Measurements from ENCODE around the gene TMEM141.

The TMEM141 gene

DNA sequence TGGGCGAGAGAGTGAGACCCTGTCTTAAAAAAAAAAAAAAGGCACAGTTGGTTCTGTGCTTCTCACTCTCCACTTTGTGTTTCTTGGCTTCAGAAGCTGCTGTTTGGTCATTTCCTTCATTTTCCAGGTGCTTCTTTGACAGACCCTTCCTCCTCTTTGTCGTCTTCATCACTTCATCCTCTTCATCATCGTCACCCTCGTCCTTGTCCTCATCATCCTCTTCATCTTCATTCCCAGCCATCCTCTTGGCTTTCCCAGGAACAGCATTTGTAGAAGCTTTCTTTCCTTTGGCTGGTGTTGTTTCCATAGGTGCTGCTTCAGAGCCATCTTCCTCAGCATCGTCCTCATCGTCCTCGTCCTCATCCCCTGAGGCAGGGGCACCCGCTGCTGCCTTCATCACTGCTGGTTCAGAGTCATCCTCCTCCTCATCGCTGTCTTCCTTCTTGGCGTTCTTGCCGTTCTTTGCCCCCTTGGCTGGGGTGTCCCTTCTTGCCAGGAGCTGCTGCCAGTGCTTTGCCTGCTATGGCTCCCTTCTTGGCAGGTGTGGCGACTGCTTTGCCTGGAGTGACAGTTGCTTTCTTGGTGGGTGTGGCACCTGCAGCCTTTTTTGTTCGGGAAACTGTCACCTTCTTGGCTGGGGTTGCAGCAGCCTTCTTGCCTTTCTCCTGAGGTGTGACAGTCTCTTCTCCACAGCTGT is 23.7 kb downstream of the TMEM141 start:
- DNase-seq (ENCODE audit: low read depth, low spot score), result no peak

DNA sequence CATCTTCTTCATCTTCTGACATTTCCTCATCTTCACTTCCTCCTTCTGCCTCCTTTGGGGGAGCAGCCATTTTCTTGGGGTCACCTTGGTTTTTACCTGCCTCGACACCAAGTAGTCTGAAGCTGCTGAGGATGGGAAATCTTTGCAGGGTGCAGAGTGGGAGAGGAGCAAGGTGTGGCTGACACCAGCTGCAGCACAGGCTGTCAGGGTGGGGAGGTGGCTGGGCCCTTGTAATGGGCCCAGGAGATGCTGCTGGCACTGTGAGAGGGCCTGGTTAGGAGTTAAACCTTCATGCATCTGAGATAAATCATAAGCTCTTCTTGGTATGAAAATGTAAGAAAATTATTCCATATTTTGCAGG is 24.3 kb downstream of the TMEM141 start:
- DNase-seq (ENCODE audit: low read depth, low spot score), result no peak

DNA sequence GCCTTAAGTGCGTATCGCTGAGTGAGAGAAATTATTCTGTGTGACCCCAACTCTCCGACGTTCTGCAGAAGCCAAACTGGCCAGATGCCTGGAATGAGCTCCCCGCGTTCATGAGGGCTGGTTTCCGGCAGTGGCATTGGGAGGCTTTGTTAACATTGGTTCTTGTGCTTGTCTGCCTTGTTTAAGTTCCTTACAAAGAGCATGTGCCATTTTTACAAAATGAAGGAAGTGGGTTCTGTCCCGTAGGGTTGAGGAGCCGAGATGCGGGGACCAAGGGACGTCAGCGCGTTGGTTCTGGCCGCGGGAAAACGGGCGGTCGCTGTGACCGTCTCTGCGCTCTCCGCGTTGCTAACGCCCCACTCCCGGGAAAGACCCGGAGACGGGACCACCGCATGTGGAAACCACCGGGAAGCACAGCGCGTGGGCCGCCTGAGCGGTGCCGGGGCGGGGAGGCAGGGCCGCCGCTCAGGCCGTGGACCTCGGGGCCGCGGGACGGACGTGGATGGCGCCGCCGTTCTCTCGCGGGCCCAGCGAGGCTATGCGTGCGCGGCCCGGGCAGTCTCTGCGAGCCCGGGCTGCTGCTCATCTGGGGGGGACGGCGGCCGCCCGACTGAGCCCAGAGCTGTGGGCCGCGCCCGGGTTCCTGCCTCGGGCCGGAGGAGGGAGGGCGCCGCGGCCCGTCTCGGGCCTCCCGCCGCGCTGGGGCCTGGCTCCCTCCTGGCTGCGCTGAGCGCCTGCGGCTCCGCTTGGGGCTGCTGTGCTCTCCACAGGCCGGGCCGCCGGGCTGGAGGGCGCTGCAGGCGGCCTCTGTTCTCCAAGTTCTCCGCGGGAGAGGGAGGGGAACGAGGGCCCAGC is 30.1 kb downstream of the TMEM141 start:
- DNase-seq (ENCODE audit: low read depth, low spot score), result no peak

DNA sequence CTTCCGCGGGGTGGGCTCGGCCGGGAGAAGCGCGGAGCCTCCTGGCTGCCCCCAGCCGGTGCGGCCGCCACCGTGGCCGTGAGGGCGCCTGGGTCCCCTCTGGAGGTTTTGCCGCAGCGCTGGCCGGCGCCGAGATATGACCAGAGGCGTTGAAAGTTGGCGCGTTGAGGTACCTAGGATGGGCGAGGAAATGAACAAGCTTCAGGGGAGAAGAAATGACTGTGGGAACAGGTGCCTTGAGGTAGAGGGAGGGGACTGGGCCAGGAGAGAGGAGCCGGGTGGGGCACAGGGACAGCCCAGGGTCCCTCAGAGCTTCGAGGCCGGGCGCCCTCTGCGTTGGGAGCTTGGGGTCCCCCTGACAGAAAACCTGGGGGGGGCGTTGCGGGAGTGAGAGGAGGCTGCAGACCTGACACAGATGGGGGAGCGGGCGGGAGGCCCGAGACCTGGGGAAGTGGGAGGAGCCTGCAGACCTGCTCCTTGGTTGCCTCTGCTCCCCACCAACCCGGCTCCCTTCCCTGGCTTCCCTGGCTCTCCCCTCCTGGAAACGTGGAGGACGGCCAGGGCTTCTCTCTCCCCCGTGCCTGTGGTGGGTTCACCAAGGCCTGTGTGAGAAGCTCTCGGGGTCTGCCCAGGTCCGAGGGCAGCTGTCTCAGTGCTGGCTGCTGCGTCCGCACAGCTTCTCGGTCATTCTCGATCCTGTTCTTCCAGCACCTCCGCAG is 30.8 kb downstream of the TMEM141 start:
- DNase-seq (ENCODE audit: low read depth, low spot score), result no peak

DNA sequence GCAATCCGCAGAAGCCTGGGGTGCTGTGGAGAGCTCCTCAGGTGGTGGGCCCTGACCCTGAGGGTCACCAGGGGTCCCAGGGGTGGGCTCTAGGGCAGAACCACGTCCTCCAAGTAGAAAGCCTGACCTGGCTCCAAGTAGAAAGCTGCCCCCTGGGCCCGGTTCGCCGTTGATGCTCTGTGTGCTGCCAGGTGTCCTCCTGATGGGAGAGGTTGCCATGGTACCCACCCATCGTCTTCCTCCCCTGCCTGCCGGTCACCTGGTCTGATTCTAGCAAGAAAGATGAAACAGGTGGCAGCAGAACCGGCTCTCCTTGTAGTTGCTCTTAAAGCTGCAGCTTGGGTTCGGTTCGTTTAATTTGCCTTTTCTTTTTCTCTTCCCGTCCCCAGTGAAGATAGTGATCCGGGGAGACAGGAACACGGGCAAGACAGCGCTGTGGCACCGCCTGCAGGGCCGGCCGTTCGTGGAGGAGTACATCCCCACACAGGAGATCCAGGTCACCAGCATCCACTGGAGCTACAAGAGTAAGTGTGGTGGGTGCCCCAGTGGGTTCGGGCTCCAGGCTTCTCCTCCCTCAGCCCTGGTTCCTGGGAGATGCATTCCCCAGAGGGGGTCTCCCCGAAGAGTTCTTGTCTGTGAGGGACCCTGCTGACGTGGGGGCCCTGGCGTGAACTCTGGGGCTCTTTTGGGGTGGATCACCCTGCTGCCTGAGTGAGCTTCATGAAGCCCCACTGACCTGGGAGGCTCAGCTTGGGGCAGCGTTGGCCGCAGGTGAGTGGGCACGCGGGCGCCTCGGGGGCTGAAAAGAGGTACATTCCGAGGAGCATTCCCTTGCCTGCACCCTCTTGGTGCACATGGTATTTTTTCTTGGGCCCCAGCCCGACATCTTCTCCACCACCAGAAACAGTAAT is 32.2 kb downstream of the TMEM141 start:
- no peak for DNase-seq (ENCODE audit: low read depth, low spot score)

DNA sequence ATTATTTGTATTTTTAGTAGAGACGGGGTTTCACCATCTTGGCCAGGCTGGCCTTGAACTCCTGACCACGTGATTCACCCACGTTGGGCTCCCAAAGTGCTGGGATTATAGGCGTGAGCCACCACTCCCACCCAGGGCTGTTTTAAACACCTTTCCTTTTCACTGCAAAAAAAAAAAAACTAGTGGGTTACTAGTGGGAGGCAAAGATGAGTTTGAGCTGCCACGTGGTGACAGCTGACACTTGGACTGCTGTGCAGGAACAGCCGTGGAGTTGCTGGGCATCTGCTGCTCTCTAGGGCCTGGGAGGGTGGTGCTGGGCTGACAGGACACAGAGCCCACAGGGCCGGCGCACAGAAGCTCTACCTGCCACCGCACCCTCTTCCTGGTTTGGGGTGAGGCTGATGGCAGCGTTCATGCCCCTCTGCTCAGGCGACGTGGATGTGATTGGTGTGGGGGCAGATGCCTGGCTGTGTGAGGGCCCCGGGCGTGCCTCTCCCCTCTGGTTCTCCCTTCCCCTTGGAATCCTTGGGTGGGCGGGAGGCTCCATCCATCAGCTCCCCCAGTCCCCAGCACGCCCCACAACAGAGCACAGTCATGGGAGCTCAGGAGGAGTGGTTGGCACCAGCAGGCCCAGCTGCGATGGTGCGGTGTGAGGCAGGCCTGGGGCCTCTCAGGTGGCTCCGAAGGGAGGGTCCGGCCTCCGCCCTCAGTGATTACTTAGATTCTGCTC is 33.5 kb downstream of the TMEM141 start:
- no peak for DNase-seq (ENCODE audit: low read depth, low spot score)

DNA sequence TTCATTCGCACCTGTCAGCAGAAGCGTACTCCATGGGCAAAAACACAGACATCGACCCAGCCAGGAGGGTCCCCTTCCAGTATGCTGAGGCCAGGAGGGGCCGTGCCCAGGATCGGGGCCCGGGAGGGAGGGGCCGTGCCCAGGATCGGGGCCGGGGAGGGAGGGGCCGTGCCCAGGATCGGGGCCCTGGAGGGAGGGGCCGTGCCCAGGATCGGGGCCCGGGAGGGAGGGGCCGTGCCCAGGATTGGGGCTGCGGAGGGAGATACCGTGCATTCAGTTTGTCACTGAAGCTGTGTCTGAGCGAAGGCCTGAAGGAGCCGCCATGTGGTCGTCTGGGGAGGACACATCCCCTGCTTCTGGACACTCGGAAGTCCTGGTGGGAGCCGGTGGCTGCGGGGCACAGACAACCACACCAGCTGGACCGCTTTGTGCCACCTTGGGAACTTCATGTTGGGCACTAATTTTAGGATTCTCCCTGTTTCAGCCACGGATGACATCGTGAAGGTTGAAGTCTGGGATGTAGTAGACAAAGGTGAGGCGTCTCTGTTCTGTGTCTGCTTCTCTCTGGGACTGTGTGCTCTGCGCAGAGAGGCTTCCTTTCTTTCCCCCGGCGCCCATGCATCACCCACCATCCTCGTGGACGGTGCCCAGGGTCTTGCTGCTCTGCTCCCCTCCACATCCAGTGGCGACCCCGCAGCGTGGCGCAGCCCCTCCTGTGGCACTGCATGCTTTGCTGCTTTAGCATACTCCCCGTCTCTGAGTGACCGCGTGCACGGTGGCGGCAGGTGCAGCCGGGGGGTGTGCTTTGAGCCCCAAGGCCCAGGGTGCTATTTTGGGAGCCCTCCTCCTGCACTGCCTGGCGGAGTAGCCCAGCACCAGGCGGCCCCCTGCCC is 34.4 kb downstream of the TMEM141 start:
- no peak for DNase-seq (ENCODE audit: low read depth, low spot score)

DNA sequence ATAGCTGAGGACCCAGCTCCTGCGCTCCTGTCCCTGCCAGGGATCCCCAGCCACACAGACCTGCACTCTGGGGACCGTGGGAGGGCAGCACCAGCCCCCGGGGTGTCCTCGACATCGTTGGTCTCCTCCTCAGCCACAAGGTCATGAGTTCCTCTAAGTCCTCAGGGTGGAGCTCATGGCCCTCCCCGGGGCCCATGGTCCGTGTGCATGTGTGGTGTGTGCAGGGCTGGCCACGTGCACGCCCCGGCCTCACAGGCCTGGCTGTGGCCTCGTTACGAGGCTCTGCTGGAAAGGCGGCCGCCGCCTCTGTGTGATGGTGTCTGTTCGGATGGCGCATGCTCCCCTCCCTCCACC is 35.0 kb downstream of the TMEM141 start:
- DNase-seq (ENCODE audit: low read depth, low spot score), result no peak

DNA sequence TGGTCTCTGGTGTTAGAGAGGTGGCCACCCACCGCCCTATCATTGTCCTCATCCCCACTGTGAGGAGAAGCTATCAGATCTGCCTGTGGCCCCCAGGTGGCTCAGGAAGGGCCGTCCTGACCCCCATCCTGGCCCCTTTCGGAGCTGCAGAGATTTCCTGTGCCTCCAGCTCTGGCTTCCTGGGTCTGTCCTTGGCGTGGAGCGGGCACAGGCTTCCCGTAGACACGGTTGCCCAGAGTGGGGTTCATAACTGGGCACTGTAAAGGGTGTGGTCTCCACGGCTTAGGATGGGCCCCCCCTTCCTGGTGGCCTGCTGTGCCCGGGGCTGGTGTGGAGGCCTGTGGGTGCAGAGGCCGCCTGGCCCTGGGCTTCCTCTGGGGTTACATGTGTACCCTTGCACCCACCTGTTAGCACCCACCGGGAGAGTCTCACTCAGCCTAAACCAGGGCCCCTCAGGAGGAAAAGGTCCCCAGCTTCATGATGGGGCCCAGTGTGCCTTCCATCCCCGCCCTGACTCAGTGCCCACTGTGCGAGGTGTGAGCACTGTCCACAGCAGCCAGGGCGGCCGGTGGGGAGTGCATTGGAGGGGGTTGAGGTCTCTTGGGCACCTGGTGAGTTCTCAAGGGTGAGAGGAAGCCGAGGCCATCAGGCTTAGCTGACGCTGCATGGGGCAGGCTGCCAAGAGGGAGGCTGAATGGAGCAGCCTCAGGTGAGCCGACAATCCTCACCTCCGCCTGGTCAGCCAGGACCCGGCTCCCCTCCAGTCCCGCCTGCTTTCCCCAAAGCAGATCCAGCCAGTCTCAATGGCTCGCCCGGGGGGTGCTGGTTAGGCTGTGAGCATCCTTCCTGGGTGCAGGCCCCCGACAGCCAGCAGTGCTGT is 35.8 kb downstream of the TMEM141 start:
- no peak for DNase-seq (ENCODE audit: low read depth, low spot score)

DNA sequence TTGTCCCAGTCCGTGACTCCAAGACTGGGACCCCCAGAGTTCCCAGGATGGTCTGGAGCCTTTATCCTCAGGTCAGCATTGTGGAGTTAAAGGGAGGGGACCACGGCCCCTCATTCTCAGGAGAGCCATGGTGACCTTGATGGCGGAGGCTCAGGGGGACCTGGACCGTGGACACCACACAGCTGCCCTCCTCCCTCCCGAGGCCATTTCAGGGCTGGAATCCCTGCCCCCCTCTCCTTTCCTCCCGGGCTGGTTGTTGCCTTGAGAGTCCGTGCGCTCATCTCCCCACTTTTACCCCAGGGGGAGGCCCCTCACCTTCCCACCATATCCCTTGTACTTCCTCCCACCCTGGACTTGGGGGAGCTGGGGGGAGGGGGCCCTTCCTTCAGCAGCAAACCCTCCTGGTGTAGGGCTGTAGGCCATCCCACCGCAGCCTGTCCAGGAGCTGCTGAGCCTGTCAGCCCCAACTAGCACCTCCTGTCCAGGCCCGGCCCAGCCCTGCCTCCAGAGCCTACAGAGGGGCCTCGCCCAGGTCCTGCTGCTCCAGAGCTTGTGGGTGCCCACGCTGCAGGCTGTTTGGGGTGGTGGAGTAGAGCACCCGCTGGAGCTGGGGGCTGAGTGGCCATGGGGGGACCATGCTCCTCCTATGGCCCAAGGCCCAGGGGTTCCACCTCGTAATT is 36.8 kb downstream of the TMEM141 start:
- DNase-seq (ENCODE audit: low read depth, low spot score), result no peak

DNA sequence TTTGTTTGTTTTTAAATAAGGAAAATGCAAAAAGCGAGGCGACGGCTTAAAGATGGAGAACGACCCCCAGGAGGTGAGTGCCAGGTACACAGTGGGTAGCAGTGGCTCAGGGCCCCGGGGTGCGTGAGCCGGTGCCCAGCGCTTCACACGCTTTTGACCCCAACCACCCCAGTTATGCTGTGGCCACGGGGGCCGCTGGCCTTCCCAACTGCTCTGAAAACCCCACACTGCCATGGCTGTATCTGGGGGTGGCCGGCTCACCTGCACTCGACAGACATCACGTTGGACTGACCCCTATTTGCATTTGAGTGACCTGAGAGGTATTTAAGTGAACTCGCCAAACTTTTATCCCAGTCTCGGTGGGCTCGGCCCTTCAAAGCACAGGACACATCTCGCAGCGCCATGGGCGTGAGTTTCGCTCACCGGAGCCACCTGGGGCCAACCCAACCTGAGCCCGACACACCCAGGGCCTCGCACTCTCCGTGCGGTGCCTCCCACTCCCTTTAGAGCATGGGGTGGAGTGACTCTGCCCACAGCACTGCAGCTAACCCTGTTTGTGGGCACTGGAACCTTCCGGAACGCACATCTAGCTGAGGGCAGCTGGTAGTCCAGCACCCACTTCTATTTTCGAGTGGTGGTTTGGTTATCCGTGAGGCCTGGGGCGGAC is 37.5 kb downstream of the TMEM141 start:
- DNase-seq (ENCODE audit: low read depth, low spot score), result no peak

DNA sequence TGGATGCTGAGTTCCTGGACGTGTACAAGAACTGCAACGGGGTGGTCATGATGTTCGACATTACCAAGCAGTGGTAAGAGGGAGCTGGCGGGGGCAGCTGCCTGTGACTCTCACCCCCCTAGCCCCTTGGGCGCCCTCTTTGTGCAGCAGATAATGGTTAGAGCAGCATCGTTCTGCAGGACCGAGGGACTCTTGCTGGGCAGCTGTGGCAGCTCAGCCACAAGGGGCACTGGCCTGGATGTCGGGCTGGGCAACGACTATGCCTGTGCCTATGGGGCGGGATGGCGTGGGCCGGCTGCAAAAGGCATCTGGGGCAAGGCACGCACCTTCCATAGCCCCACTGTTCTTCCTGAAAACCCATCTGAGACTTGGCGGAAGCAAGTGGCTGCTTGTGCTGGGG is 38.3 kb downstream of the TMEM141 start:
- no peak for DNase-seq (ENCODE audit: low read depth, low spot score)

DNA sequence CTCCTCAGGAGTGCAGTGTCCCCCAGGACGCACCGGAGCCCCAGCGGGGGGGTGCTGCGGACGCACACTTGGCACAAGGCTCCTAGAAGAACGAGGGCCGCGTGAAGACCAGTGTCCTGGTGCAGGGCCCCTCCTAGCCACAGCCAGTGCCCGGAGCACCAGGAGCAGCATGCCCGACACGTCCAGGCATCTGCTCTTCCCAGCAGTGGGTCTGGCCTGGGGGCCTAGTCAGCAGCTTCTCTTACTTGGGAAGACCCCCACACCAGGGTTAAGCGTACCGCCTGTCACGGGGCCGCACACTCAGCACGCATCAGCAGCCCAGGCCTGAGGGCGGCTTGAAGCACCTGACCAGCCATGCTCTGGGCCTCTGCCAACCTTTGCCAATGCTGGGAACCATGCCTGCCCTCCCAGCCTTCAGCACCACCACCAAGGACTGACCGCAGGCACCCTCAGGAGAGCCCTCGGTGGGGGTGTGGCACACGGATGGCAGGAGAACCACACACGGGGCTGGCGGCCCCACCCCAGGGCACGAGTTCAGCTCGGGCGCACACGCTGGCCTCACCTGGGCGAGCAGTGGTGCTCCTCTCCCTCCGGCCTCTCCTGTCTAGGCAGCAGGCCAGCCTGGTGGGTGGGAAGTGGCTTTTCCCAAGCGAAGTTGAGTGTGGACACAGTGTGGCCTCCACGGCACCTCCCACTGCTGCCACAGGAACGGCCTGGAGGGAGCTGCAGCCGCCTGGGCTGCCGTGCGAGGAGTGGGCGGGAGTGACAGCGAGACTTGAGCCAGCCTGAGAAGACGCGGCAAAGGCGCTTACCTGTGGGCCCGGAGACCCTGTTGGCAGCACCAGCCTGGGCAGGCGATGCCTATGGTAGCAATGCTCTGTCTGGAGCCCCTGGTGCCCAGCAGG is 39.1 kb downstream of the TMEM141 start:
- no peak for DNase-seq (ENCODE audit: low read depth, low spot score)

DNA sequence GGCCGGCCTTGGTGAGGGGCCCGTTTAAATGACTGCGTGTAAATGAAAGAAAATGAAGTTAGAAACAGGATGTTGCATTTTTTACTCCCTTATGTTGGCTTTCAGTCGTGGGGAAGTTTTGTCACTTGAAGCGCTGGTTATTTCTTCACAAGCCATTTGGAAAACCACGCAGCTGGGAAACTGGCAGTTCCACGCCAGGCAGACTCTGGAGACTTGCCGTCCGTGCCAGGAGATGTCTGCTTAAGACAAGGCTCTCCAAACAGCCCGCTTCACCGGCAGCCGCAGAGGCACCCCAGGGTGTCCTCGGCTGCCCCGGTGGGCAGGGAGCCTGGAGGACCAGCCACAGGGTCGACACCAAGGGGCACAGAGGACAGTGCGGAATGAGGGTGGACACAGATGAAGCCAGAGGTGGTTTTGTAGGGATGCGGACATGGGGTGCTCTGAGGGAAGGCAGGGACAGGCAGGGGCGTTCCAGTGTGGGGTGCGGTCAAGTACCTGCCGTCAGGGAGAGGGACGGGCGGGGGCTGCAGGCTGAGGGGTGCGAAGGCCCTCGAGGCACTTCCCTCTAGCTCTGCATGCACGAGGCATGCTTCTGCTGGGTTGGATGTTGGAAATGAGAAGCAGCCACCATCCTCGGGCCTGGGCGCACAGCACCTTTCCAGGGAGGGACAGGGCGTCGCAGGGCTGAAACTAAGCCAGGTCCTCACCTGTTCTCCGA is 40.0 kb downstream of the TMEM141 start:
- no peak for DNase-seq (ENCODE audit: low read depth, low spot score)

DNA sequence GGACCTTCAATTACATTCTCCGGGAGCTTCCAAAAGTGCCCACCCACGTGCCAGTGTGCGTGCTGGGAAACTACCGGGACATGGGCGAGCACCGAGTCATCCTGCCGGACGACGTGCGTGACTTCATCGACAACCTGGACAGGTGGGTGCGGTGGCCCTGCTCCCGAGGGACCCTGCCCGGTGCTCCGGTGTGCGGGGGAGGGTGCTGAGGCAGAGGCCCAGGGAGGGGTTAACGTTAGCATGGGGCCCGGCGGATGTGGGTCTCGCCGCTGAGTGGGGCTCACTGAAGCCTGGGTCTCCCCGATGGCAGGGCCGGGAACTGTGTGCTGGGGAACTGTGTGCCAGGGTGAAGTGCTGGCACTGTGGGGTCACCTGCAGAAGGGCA is 40.6 kb downstream of the TMEM141 start:
- no peak for DNase-seq (ENCODE audit: low read depth, low spot score)

DNA sequence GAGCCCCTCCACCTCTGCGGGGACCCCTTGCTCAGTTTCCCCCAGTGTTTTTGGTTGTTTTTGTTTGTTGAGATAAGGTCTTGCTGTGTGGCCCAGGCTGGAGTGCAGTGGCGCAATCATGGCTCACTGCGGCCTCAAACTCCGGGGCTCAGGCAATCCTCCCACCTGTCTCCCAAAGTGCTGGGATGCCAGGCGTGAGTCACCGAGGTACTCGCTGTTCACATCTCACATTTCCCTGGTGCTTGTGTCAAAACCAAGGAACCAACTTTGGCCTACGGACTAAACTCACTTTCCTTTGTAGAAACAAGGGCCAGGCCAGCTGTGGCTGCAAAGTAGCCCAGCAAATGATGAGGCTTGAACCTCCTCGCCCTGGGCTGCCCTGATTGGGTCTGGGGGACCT is 41.4 kb downstream of the TMEM141 start:
- no peak for DNase-seq (ENCODE audit: low read depth, low spot score)

Data from activated naive CD8-positive, alpha-beta T cell treated with anti-CD3 and anti-CD28 coated beads, Interleukin-2, amount 50 U/mL, for 16 hours (primary cell).